ENCODE data around the gene GRIN2C. TPM values are rescaled to one million over a fixed set of nuclear protein-coding genes. Genes with fewer than 3 reads are reported as not detected.

GRIN2C gene
- total and polyA plus RNA-seq, 9 of the 15 experiments (the other 6 are each of a cell fraction or from before 2014, with no cell fraction given) = under 0.01 to 0.33 (median 0.10) TPM; not detected in 2

DNA sequence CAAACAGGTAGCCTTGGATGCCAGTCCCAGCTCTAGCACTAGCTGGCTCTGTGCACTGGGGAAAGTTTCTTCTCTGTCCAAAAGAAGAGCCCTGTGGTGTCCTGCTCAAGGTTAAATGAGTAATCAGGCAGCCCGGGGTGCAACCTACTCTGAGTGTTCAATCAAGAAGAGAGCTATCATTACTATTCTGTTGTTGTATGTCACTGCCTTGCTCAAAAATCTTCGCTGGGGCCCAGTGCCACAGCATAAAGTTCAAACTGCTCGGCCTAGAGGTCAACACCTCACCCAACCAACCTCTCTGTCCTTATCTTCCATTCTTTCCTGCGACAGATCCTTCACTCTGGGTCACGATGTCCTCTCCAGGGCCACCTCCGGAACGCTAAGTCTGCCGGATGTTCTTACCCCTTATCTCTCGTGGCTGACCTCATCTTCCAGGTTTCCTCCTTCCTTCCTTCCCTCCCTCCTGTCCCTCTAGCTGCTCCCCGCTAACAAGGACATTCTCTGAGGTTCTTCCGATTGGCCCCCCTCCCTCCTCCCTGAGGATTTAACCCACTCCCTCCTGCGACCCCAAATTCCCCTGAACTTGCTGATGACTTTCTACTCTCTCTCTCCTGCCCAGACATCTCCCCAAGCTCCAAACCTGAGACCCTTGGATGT, 8.7 kb upstream of the GRIN2C start (continued):
- TF ChIP-seq, protein P1, sequence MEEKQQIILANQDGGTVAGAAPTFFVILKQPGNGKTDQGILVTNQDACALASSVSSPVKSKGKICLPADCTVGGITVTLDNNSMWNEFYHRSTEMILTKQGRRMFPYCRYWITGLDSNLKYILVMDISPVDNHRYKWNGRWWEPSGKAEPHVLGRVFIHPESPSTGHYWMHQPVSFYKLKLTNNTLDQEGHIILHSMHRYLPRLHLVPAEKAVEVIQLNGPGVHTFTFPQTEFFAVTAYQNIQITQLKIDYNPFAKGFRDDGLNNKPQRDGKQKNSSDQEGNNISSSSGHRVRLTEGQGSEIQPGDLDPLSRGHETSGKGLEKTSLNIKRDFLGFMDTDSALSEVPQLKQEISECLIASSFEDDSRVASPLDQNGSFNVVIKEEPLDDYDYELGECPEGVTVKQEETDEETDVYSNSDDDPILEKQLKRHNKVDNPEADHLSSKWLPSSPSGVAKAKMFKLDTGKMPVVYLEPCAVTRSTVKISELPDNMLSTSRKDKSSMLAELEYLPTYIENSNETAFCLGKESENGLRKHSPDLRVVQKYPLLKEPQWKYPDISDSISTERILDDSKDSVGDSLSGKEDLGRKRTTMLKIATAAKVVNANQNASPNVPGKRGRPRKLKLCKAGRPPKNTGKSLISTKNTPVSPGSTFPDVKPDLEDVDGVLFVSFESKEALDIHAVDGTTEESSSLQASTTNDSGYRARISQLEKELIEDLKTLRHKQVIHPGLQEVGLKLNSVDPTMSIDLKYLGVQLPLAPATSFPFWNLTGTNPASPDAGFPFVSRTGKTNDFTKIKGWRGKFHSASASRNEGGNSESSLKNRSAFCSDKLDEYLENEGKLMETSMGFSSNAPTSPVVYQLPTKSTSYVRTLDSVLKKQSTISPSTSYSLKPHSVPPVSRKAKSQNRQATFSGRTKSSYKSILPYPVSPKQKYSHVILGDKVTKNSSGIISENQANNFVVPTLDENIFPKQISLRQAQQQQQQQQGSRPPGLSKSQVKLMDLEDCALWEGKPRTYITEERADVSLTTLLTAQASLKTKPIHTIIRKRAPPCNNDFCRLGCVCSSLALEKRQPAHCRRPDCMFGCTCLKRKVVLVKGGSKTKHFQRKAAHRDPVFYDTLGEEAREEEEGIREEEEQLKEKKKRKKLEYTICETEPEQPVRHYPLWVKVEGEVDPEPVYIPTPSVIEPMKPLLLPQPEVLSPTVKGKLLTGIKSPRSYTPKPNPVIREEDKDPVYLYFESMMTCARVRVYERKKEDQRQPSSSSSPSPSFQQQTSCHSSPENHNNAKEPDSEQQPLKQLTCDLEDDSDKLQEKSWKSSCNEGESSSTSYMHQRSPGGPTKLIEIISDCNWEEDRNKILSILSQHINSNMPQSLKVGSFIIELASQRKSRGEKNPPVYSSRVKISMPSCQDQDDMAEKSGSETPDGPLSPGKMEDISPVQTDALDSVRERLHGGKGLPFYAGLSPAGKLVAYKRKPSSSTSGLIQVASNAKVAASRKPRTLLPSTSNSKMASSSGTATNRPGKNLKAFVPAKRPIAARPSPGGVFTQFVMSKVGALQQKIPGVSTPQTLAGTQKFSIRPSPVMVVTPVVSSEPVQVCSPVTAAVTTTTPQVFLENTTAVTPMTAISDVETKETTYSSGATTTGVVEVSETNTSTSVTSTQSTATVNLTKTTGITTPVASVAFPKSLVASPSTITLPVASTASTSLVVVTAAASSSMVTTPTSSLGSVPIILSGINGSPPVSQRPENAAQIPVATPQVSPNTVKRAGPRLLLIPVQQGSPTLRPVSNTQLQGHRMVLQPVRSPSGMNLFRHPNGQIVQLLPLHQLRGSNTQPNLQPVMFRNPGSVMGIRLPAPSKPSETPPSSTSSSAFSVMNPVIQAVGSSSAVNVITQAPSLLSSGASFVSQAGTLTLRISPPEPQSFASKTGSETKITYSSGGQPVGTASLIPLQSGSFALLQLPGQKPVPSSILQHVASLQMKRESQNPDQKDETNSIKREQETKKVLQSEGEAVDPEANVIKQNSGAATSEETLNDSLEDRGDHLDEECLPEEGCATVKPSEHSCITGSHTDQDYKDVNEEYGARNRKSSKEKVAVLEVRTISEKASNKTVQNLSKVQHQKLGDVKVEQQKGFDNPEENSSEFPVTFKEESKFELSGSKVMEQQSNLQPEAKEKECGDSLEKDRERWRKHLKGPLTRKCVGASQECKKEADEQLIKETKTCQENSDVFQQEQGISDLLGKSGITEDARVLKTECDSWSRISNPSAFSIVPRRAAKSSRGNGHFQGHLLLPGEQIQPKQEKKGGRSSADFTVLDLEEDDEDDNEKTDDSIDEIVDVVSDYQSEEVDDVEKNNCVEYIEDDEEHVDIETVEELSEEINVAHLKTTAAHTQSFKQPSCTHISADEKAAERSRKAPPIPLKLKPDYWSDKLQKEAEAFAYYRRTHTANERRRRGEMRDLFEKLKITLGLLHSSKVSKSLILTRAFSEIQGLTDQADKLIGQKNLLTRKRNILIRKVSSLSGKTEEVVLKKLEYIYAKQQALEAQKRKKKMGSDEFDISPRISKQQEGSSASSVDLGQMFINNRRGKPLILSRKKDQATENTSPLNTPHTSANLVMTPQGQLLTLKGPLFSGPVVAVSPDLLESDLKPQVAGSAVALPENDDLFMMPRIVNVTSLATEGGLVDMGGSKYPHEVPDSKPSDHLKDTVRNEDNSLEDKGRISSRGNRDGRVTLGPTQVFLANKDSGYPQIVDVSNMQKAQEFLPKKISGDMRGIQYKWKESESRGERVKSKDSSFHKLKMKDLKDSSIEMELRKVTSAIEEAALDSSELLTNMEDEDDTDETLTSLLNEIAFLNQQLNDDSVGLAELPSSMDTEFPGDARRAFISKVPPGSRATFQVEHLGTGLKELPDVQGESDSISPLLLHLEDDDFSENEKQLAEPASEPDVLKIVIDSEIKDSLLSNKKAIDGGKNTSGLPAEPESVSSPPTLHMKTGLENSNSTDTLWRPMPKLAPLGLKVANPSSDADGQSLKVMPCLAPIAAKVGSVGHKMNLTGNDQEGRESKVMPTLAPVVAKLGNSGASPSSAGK (IDR thresholded peaks at IDR 0.05) = peak; percentile 65
- TF ChIP-seq, protein P2, sequence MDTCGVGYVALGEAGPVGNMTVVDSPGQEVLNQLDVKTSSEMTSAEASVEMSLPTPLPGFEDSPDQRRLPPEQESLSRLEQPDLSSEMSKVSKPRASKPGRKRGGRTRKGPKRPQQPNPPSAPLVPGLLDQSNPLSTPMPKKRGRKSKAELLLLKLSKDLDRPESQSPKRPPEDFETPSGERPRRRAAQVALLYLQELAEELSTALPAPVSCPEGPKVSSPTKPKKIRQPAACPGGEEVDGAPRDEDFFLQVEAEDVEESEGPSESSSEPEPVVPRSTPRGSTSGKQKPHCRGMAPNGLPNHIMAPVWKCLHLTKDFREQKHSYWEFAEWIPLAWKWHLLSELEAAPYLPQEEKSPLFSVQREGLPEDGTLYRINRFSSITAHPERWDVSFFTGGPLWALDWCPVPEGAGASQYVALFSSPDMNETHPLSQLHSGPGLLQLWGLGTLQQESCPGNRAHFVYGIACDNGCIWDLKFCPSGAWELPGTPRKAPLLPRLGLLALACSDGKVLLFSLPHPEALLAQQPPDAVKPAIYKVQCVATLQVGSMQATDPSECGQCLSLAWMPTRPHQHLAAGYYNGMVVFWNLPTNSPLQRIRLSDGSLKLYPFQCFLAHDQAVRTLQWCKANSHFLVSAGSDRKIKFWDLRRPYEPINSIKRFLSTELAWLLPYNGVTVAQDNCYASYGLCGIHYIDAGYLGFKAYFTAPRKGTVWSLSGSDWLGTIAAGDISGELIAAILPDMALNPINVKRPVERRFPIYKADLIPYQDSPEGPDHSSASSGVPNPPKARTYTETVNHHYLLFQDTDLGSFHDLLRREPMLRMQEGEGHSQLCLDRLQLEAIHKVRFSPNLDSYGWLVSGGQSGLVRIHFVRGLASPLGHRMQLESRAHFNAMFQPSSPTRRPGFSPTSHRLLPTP (IDR thresholded peaks at IDR 0.05; ENCODE audit: borderline replicate concordance, extremely low read depth, insufficient read length) = no peak
- TF ChIP-seq ZNF184 (CRISPR knock-in tag; IDR thresholded peaks at IDR 0.05) = no peak
- TF ChIP-seq, protein P3, sequence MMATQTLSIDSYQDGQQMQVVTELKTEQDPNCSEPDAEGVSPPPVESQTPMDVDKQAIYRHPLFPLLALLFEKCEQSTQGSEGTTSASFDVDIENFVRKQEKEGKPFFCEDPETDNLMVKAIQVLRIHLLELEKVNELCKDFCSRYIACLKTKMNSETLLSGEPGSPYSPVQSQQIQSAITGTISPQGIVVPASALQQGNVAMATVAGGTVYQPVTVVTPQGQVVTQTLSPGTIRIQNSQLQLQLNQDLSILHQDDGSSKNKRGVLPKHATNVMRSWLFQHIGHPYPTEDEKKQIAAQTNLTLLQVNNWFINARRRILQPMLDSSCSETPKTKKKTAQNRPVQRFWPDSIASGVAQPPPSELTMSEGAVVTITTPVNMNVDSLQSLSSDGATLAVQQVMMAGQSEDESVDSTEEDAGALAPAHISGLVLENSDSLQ (IDR thresholded peaks at IDR 0.05) = peak; percentile 75
- no peak; the same call in 1 of the 2 replicates for TF ChIP-seq RBFOX2 (IDR thresholded peaks at IDR 0.05; ENCODE audit: low read depth, low read length)
- 0 out of 2 replicates have a peak, but pooled peaks have one; percentile 11 for TF ChIP-seq MYNN (IDR thresholded peaks at IDR 0.05)
- no peak for TF ChIP-seq MYNN (CRISPR knock-in tag; IDR thresholded peaks at IDR 0.05)
- no peak for TF ChIP-seq ZNF24 (IDR thresholded peaks at IDR 0.05)
- peak; percentile 77; the same call in 1 of the 2 replicates for TF ChIP-seq RNF2 (IDR thresholded peaks at IDR 0.05)
- no peak for TF ChIP-seq HIVEP1 (CRISPR knock-in tag; IDR thresholded peaks at IDR 0.05)
- no peak; the same call in 1 of the 2 replicates for TF ChIP-seq DDX20 (tag; IDR thresholded peaks at IDR 0.05; ENCODE audit: low read depth)
- TF ChIP-seq MAZ (CRISPR knock-in tag; conservative IDR thresholded peaks at IDR 0.05 in 1 of 2, IDR thresholded peaks at IDR 0.05 in 1 of 2) = peak in 1 of 2 experiments; percentile 32; a peak in 3 of 4 replicates

Measured in K562 (cell line).